Occipital lobe (tissue), 2 donors: Measurements from ENCODE around the gene FBXO5. TPM values are rescaled to one million over a fixed set of nuclear protein-coding genes. Genes with fewer than 3 reads are reported as not detected.
A peak's percentile ranks its signal among the peaks of the same experiment; 100 is the strongest.
"Not testable (repeated sequence)": the region's sequence is repeated elsewhere in the genome, so short reads cannot be mapped to it uniquely, and the experiment has no call there.

Experiments used
- DNase-seq: peaks from one replicate; lab custom pipeline; 2025; lab: John Stamatoyannopoulos, UW
- total RNA-seq: library from RNA; depleted of rRNA; stranded (reverse); fragments of >200 nt; gene quantifications from one replicate; pipeline ENCODE4 v1.2.3, GENCODE V29; 2014

Gene FBXO5
- total RNA-seq, 1 donor from 2014 or later: 6.4 TPM

GRCh38 chr6:152993431-152993830 lies 10.6 kb upstream of the FBXO5 start:
- DNase-seq: no peak

GRCh38 chr6:152986978-152987377 lies 4.1 kb upstream of the FBXO5 start:
- no peak for DNase-seq

- DNase-seq: not testable (repeated sequence)
These were observed 2.5 kb upstream of the FBXO5 start for GRCh38 chr6:152985300-152985699.

GRCh38 chr6:152984513-152984872 lies 1.7 kb upstream of the FBXO5 start:
- DNase-seq: no peak

- peak; percentile 14 for DNase-seq
These were observed 1.0 kb upstream of the FBXO5 start for GRCh38 chr6:152983637-152984512.

- no peak for DNase-seq
These were observed 595 bp downstream of the FBXO5 start for GRCh38 chr6:152981989-152982903.

GRCh38 chr6:152981219-152981618 lies 1.6 kb downstream of the FBXO5 start:
- DNase-seq: no peak

GRCh38 chr6:152980656-152981055 lies 2.2 kb downstream of the FBXO5 start:
- DNase-seq: no peak

- no peak for DNase-seq
These were observed 3.7 kb downstream of the FBXO5 start for GRCh38 chr6:152979116-152979515.

- DNase-seq: no peak
These were observed 4.8 kb downstream of the FBXO5 start for GRCh38 chr6:152978058-152978457.

- DNase-seq: no peak
These were observed 5.3 kb downstream of the FBXO5 start for GRCh38 chr6:152977556-152977955.

GRCh38 chr6:152976749-152977148 lies 6.1 kb downstream of the FBXO5 start:
- DNase-seq: no peak

GRCh38 chr6:152975204-152975915 lies 7.5 kb downstream of the FBXO5 start:
- no peak for DNase-seq

GRCh38 chr6:152973916-152974315 lies 8.9 kb downstream of the FBXO5 start:
- DNase-seq: no peak

GRCh38 chr6:152969688-152970418 lies 13.0 kb downstream of the FBXO5 start:
- DNase-seq: no peak

- not testable (repeated sequence) for DNase-seq
These were observed 16.5 kb downstream of the FBXO5 start for GRCh38 chr6:152966168-152966894.

GRCh38 chr6:152959333-152959732 lies 23.5 kb downstream of the FBXO5 start:
- no peak for DNase-seq

GRCh38 chr6:152957796-152958195 lies 25.0 kb downstream of the FBXO5 start:
- DNase-seq: no peak

- DNase-seq: no peak
These were observed 28.4 kb downstream of the FBXO5 start for GRCh38 chr6:152954443-152954842.

- no peak for DNase-seq
These were observed 29.9 kb downstream of the FBXO5 start for GRCh38 chr6:152952866-152953509.
